Stimulated activated CD4-positive, alpha-beta T cell treated with anti-CD3 and anti-CD28 coated beads, Interleukin-4, amount 100 ng/mL, for 4 hours (primary cell): ENCODE measurements around the gene TNRC18.

ENCODE experiments used
- DNase-seq, 2 experiments: peaks; one replicate each; pipeline ENCODE4 v3.0.0-alpha.2; 2020

TNRC18 gene

DNA sequence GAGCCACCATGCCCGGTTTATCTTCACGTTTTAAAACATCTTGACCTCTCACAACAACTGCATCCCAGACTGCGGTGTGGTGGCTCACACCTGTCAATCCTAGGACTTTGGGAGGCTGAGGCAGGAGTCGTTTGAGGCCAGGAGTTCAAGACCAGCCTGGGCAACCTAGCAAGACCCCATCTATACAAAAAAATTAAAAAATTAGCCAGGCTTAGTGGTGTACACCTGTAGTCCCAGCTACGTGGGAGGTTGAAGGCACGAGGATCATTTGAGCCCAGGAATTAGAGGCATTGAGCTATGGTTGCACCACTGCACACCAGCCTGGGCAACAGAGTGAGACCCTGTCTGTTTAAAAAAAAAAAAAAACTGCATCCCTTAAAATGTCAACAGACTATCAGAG, 20.2 kb downstream of the TNRC18 start:
- DNase-seq, result no peak

DNA sequence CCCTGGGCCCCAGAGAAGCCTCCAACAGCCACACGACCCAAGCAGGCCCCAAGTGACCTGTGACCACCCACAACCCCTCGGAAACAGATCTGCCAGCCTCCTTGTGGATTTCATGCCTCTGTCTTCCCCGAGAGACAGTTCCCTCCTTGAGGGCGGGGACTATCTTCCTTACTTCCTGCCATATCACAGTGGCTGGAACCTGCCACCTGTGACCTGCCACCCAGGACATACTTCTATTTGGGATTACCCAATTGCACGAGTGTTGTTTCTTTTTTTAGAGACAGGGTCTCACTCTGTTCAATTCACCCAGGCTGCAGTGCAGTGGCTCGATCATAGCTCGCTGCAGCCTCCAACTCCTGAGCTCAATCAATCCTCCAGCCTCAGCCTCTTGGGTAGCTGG, 25.9 kb downstream of the TNRC18 start:
- DNase-seq, result no peak

DNA sequence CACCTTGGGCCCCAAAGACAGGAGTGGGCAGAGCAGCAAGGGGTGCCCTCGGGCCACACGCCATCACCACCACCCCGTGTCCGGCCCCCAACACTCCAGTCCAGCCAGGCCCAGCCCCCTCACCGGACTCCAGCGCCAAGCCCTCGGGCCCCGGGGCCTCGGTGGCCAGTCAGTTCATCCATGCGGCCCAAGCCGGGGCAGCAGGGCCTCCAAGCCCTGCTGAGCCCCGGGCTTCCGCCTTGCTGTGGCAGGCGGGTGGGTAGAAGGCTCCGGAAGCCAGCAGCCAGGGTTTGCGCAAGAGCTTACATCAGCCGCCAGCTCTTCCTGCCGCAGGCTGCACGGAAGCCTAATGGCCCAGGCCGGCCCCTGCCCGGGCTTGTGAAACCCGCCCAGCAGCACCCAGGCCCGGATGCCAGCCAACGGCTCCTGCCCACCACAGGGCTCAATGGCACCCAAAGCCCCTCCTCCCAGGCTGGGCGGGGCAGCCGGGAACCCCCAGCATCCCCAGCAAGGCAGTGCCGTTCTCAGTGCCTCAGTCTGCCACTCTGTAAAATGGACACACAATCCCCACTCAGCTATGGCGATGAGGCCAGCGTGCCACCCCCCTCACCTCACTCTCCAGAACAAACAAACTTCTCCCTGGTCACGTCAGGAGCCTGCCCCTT, 26.5 kb downstream of the TNRC18 start:
- DNase-seq, result peak; percentile 73 to 85

DNA sequence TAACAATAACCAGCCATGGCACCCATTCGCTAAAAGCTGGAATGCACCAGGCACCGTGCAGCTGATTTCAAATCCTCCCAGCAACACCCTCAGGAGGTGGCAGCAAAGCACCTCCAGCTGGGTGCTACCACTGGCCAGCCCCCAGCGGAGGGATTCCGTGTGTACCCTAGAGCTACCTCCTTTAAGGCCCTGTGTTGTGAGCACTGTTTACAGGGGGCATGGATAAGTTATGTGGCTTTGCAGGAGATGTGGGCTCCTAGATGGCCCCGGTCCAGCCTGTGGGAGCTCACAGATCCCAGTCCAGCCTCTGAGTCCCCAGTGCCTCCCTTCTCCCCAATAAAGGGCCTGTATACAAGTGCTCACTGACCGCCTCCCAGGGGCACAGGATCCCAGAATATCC, 27.1 kb downstream of the TNRC18 start:
- DNase-seq, result peak; percentile 32 to 57

DNA sequence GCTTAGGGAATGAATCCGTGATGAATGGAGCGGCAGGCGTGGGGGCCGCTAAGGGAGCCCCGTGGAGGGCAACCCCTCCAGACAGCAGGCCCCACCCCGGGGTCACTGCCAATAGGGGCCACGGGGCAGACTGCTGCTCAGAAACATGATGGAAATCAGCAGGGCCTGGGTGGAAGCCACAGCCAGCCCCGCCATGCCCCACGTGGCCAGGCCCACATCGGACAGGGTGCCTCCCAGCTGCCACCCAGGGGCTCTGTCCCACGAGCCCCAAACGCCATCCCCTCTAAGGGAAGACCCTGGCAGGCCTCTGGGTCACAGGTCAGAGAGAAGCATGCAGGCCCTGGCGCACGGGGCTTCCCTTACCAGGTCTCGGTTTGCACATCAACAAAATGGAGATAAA, 28.4 kb downstream of the TNRC18 start:
- DNase-seq, result no peak

DNA sequence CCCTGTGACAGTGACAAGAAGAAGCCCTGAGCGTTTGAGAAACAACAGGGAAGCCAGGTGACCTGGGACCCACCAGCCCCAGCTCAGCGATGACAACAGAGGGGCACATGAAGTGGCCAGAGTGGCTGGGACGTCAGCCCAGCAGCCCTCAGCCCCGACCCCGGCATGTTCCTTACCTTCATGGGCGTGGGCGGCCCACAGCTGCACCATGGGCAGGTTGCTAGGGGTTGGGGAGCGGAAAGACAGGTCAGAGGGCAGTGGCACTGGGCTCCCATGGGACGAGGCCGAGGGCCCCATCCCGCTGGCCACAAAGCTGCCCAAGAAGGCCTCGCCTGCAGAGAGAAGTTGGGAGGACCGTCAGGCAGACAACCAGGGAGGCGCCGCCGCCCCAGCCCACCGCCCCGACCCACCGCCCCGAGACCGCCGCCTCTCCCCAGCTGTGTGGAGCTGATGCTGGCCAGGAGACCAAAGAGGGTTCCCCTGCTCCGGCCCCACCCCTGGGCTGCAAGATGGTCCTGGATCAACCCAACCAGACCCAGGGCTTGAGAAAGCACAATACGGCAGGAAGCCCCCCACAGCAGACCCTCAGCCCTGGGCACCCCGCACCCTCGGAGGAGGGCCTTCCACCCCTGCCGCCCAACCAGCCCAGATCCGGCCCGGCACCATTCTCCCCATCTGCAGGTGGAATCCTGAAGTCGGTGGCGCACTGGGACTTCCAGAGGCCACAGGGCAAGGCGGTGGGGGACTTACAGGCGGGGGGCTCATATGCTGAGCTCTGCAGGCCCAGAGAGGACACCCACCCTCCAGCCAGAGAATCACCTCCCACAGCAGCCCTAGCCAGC, 29.1 kb downstream of the TNRC18 start:
- no peak for DNase-seq

DNA sequence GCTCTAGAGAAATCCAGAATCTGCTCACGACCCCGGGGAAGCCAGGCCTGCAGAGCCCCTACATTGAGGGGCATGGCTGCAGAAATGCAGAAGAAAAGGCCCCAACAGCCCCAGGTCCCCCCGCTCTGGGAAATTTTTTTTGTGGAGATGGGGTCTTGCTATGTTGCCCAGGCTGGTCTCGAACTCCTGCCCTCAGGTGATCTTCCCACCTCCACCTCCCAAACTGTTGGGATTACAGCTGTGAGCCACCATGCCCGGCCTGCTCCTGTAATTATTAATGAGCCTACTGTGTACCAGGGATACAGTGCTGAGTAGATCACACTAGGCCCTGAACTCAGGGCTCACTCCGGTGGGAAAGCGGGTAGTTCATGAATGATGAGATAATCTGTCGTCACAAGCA, 29.9 kb downstream of the TNRC18 start:
- no peak for DNase-seq

DNA sequence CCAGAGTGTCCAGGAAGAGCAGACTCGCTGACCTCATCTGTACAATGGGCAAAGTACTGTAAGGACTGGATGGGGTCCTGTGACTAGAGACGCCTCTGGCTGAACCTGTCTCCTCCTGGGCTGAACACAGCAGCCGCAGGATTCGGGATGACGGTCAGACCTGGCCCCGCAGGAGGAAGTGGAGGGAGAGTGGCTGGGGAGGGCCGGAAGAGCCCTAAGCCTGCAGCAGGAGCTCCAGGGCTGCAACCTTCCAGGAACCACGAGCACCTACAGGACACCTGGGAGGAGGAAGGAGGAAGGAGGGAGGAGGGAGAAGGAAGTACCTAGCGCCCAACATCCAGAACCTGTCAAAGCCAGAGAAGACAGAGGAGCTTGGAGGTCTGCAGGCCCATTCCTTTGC, 30.3 kb downstream of the TNRC18 start:
- DNase-seq, result no peak

DNA sequence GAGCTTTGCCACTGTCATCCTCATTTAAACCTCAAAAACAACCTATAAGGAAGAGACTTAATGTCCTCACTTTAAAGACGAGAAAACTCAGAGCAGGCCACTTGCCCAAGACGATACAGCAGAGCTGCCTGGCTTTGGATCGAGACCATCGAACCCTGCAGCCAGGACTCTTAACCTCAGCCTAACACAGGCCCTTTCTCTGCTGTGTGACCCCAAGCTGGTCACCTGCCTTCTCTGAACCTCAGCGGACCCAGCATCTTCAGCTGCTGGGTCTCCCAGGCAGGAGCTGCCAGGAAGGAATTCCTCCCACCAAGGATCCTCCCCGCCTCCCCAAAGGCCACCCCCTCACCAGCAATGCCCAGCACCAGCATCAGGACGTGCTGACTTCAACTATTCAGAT, 32.7 kb downstream of the TNRC18 start:
- no peak for DNase-seq

DNA sequence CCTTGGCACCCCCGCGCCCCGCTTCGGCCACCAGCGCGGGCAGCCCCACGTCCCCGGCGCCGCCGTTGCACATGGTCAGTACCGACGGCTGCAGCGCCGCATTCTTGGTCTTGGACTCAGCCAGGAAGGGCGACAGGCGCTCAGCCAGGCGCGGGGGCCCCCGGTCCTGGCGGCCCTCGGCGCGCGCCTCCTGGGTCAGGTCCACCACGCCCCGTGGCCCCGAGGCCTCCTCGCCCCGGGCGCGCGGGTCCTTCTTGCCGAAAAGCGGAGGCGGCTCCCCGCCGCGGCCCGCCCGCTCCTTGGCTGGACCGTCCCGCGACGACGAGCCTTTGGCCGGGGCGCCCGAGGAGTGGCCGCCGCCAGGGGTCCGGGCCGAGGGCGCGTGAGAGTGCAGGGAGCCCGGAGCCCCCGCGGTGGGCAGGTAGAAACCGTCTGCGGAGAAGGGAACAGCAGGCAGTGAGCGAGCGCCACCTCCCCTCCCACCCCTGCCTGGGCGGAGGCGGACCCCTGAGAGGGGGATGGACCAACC, 34.7 kb downstream of the TNRC18 start:
- no peak for DNase-seq

DNA sequence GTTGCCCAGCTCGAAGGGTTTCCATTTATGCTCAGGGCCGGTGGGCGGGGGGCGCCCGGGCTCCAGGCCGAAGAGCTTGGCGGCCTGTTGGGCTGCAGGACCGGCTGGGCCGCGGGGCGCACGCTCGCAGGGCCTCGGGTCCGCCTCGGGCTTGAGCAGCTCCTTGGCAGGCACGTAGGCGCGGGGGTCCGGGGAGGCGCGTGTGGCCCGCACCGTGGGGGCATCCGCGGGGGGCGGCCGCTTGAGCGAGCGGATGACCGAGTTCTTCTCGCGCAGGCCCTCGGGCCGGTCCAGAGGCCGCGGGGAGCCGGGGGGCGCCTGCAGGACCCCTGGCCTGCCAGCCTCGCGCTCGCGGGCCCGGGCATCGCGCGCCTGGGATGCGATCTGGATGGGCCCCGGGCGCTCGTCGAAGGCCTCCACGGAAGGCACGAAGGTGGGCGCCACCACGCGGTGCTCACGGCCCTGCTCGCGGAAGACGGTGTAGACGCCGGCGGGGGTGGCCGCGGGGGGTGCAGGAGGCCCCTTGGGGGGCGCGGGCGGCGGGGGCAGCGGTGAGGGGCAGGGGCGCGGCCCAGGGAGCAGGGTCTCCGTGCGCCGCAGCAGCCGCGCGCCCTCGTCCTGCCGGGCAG, 35.2 kb downstream of the TNRC18 start:
- DNase-seq, result no peak

DNA sequence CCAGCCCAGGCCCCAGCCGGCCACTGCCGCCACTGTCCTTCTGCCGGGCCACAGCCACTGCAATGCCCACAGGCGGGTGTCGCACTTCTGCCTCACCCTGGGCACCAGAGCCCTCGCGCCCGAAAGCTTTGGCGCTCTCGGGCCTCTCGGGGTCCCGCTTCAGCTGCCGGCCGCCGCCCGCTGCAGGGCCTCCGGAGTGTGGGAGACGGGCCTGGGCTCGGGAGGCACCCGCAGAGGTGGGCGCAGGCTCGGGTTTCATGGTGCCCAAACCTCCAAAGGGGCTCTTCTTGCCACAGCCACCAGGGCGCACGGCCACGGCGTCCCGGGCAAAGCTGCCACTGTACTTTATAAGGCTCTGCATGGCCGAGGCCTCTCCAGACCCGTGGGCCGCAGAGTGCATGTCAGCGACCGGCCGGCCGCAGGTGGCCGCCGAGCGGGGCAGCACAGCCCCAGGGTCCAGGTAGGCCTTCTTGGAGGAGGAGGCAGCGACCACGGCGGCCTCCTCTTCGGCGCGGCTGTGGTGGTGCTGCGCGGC, 35.9 kb downstream of the TNRC18 start:
- no peak for DNase-seq

DNA sequence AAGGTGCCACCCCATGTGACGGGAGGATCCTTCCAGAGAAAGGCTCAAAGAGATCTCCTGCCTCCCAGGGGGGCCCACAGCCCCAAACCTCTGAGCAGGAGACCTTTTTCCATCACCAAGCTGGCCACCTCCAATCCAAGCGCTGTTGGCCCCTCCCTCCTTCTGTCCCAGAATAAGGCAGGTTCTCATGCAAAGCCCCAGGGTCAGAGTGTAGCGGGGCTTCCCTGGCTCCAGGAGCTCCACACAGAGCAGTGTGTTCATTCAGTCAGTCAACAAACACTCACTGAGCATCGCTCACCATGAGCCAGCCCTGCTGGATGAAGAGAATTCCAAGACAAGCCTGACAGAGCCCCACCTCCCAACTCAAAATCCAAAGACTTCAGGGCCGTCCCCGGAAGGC, 39.0 kb downstream of the TNRC18 start:
- no peak for DNase-seq

DNA sequence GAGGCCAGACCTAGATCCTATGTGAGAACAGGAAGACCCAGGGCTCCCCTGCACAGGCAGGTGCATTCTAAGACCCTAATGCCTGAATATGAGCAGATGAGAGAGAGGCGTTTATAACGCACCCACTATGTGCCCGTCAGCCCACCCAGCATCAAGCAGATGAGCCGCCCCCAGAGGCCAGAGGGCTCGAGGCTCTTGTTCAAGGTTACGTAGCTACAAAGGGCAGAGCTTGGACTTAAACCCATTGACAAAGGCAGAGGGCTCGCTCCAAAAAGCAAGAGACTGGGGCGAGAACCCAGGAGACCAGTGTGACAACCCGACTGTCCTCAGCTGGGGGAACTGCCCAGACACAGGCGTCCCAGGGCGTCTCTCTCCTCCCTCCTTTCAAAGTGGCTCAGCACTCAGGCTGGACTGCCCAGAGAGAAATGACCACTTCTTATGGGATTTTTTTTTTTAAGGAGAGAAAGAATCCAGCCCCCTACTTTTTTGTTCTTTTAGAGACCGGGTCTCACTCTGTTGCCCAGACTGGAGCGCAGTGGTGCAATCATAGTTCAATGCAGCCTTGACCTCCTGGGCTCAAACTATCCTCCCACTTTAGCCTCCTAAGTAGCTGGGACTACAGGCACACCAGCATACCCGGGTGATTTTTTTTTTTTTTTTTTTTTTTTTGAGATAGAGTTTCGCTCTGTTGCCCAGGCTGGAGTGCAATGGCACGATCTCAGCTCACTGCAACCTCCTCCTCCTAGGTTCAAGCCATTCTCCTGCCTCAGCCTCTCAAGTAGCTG, 40.1 kb downstream of the TNRC18 start:
- no peak for DNase-seq

DNA sequence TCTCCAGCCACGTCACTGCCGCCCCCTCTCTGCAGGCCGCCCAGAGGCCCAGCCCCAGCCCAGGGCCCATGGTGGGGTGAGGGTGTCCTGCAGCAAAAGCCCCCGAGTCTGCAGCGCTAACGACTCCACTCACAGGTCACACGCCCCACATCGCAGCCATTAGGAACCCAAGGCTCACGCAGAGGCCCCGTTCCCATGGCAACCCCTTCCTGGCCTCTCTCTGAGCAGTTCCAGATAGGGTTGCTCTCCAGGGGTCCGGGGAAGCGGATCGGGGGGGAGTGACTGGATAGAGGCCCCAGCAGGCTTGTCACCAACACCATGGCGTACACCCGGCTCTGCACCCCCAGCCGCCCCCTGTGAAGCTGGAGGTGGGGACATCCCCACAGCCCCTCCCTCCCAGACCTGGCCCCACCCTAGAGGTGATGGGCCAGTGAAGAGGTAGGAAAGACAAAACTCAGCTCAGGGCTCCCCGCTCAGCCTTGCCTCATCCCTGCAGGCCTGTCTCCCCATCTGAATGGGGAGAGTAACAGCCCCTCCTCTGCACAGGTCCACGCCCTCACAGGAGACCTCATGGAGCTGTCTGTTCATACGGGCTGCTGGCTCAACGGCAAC, 41.2 kb downstream of the TNRC18 start:
- DNase-seq, result no peak

DNA sequence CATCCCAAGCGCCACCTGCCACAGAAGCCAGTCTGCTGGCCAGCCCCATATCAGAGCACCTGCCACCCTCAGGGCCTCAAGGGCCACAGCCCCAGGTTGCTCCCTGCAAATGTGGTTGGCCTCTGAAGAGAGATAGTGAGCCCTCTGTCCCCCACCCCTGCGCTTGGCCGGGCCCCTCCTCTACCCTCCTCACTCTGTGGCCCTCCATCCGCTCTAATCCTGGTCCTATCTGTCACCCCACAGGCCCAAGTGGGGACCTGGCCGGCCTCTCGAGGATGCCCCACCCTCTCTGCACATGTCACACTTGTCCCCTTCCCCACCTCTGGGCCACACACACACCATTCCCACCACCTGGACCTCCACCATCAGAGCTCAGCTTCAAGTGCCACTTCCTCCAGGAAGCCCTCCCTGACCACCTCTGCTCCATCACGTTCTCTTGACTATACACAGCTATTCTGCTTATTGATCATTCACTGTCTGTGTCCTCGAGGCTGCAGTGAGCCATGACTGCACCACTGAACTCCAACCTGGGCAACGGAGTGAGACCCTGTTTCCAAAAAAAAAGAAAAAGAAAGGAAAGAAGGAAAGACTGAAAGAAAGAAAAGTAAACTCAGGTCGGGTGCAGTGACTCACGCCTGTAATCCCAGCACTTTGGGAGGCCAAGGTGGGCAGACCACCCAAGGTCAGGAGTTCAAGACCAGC, 42.4 kb downstream of the TNRC18 start:
- no peak for DNase-seq

DNA sequence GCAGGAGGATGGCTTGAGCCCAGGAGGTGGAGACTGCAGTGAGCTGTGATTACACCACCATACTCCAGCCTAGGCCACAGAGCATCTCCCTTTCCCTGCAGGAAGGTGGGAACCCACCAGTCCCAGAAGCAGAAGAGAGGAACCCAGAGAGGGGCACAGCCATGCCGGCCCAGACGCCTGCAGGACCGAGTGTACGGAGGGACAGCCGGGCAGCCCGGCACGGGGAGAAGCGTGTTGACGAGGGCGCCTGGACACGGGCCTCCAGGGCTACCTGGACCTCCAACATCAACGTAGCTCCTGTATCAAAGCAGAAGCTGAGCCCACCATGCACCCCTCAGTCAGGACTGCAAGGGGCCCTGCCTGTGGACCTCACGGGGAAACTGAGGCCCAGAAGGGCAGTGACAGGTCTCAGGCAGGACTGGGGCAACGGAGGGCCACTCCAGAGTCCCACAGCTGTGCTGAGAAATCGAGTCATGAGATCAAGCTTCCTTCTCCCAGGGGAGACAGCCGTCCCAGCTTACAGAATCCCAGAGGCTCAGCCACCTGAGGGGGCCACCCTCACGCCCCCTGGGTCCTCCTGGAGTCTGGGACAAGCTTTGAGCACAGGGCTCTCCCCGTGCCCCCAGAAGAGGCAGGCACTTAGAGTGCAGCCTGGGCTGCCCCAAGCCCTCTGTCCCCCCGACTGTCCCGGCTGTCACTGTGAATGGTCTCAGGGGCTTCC, 43.1 kb downstream of the TNRC18 start:
- DNase-seq, result no peak

DNA sequence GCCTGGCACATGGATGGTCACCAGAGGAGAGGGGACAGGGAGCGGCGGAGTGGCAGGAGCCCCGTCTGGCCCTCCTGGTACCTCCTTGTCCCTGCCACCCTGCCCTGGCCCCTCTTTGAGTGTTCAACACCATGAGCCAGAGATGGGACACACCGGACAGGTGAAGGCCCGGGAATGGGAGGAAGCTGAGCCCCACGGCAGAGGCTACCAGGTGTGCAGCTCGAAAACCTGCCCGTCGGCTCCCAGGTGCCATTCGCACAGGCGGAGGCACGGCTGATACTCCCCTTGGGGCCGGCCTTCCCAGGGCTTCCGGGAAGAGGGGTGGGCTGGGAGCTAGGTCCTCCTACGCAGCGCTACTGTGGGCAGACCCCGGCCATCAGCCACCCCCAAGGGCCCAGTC, 44.1 kb downstream of the TNRC18 start:
- DNase-seq, result no peak

DNA sequence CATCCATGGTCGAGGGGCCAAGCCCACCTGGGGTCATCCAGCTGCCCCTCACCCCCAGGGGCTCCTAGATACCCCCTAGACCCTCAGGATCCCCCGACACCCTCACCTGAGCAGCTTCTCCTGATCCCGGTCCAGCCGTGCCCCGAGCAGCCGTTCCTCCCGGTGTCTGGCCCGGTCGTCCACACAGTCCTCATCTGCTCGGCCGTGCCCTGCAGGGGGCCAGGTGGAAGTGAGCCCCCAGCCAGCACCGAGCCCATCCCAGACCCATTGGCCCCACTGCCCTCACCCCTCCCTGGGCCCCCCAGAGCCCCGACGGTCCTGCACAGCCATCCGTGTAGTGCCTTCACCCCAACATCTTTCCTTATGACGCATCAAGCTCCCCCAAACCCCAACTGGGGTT, 45.8 kb downstream of the TNRC18 start:
- DNase-seq, result no peak

DNA sequence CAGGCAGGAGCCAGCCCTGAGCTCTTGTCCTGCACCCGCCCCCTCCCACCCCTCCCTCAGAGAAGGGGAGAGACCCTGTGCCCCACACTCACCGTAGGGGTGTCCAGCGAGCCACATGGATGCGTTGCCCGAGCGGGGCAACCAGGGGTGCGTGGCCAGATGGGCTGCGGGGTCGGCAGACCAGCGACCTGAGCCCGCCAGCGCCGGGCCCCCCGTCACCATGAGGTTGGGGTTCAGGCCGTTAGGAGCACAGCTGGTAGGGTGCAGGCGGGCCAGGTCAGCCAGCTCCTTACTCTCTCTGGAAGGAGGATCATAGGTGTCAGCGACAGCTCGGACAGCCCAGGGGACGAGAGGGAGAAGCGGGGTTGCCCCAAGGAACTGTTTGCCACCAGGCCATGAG, 46.4 kb downstream of the TNRC18 start:
- DNase-seq, result no peak

DNA sequence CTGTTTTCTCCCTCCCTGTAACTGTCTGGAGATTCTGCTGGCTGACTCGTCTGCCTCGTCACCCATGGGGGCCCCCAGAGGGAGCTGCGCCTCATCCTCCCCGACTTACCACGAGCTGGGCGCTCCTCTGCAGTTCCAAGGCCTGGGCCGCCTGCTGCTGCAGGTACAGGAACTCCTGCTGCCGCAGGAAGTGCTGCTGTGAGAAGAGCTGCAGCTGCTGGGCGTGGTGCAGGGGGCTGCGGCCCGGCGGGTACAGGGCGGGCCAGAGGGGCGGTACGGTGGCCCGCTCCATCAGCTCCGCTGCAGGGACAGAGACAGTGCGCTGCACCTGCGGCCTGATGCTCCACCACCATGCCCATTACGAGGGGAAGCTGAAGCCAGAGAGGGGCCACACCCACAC, 47.7 kb downstream of the TNRC18 start:
- no peak for DNase-seq
